IMR-90 (cell line): ENCODE results near the gene PROX2. TPM values are rescaled to one million over a fixed set of nuclear protein-coding genes. Genes with fewer than 3 reads are reported as not detected.
A peak's percentile ranks its signal among the peaks of the same experiment; 100 is the strongest.

Experiments used
- ATAC-seq: fragments of 200-7000 bp; cut with Tn5 transposase; 2 replicates; pipeline ENCODE4 v1.9.1; 2020; ENCODE audit warnings: low read depth, mild to moderate bottlenecking, moderate library complexity
- BruUV-seq: library from RNA; stranded (reverse); fragments of 400-500 nt; replicated peaks from 2 replicates; lab custom pipeline; 2021; lab: Mats Ljungman, UMichigan
- CTCF ChIA-PET: fragments of 300-600 bp; formaldehyde crosslinking; extraction: SDS; loops from one replicate; lab custom pipeline; 2021; ENCODE audit warnings: antibody characterized with exemption; lab: Yijun Ruan, JAX
- POLR2A ChIA-PET: fragments of 300-600 bp; sonication (Branson Sonifier 250); formaldehyde crosslinking; loops from one replicate; lab custom pipeline; 2022; ENCODE audit warnings: antibody characterized with exemption; ENCODE audit not compliant: unreplicated experiment; lab: Charles Lee
- DNase-seq: peaks from one replicate; pipeline ENCODE4 v3.0.0; 2013
- H2AFZ ChIP-seq: replicated peaks from 2 replicates; pipeline ENCODE3; 2013; ENCODE audit warnings: low read length, mild to moderate bottlenecking; ENCODE audit not compliant: poor library complexity
- H2AK5ac ChIP-seq: 2 replicates; pipeline ENCODE4 v1.6.1; 2013; ENCODE audit warnings: low read depth, low read length, inconsistent platforms
- H2AK9ac ChIP-seq: replicated peaks from 2 replicates; pipeline ENCODE3; 2013; ENCODE audit warnings: mild to moderate bottlenecking, low read depth, low read length, moderate library complexity; ENCODE audit not compliant: poor library complexity
- H2BK120ac ChIP-seq: 2 replicates; pipeline ENCODE4 v1.6.1; 2013; ENCODE audit warnings: low read depth, low read length, inconsistent platforms
- H2BK15ac ChIP-seq: 3 replicates; pipeline ENCODE4 v1.6.1; 2013; ENCODE audit warnings: low read depth, low read length, inconsistent platforms
- H2BK20ac ChIP-seq: 2 replicates; pipeline ENCODE4 v1.6.1; 2013; ENCODE audit warnings: low read depth, mild to moderate bottlenecking, inconsistent platforms, low read length, moderate library complexity
- H2BK5ac ChIP-seq: 2 replicates; pipeline ENCODE4 v1.6.1; 2013; ENCODE audit warnings: mild to moderate bottlenecking, low read depth, low read length, inconsistent platforms; ENCODE audit not compliant: poor library complexity, severe bottlenecking
- H3K14ac ChIP-seq: replicated peaks from 2 replicates; pipeline ENCODE4 v1.6.1; 2013; ENCODE audit warnings: low read depth, low read length, inconsistent platforms
- H3K18ac ChIP-seq: 2 replicates; pipeline ENCODE4 v1.6.1; 2013; ENCODE audit warnings: low read depth, low read length, control low read depth
- H3K23ac ChIP-seq: 2 replicates; pipeline ENCODE4 v1.6.1; 2013; ENCODE audit warnings: low read depth, low read length, inconsistent platforms
- H3K27ac ChIP-seq: 2 replicates; pipeline ENCODE4 v1.5.1; 2013; ENCODE audit warnings: mild to moderate bottlenecking, control low read depth, low read length; ENCODE audit not compliant: insufficient read depth
- H3K27me3 ChIP-seq: 2 replicates; pipeline ENCODE4 v1.6.1; 2013; ENCODE audit warnings: low read length; ENCODE audit not compliant: control insufficient read depth, insufficient read depth
- H3K36me3 ChIP-seq: 2 replicates; pipeline ENCODE4 v1.6.1; 2013; ENCODE audit warnings: low read length, mixed read lengths; ENCODE audit not compliant: control insufficient read depth, insufficient read depth
- H3K4ac ChIP-seq: 2 replicates; pipeline ENCODE4 v1.6.1; 2013; ENCODE audit warnings: low read depth, low read length, inconsistent platforms
- H3K4me1 ChIP-seq: 2 replicates; pipeline ENCODE4 v1.6.1; 2013; ENCODE audit warnings: low read length, mixed read lengths; ENCODE audit not compliant: control insufficient read depth, insufficient read depth
- H3K4me2 ChIP-seq: 2 replicates; pipeline ENCODE4 v1.6.1; 2013; ENCODE audit warnings: low read depth, mild to moderate bottlenecking, control low read depth, low read length, moderate library complexity
- H3K4me3 ChIP-seq: 2 replicates; pipeline ENCODE4 v1.5.1; 2013; ENCODE audit warnings: low read depth, mild to moderate bottlenecking, control low read depth, low read length, moderate library complexity; ENCODE audit not compliant: insufficient read depth
- H3K56ac ChIP-seq: 2 replicates; pipeline ENCODE4 v1.6.1; 2013; ENCODE audit warnings: low read length, inconsistent platforms; ENCODE audit not compliant: insufficient read depth; ENCODE audit errors: extremely low read depth
- H3K79me1 ChIP-seq, 2 experiments: 2 replicates each; pipeline ENCODE4 v1.6.1; 2013; ENCODE audit warnings: low read length in 2 of 2, inconsistent platforms in 1 of 2, low read depth in 1 of 2
- H3K9ac ChIP-seq: 2 replicates; pipeline ENCODE4 v1.6.1; 2013; ENCODE audit warnings: low read depth, low read length, control low read depth
- H3K9me1 ChIP-seq: 2 replicates; pipeline ENCODE4 v1.6.1; 2013; ENCODE audit warnings: low read length, inconsistent platforms; ENCODE audit not compliant: insufficient read depth
- H3K9me3 ChIP-seq: 2 replicates; pipeline ENCODE4 v1.6.1; 2013; ENCODE audit warnings: low read length; ENCODE audit not compliant: control insufficient read depth, insufficient read depth
- H4K20me1 ChIP-seq: 2 replicates; pipeline ENCODE4 v1.6.1; 2013; ENCODE audit warnings: low read length, inconsistent platforms; ENCODE audit not compliant: insufficient read depth
- H4K5ac ChIP-seq: 2 replicates; pipeline ENCODE4 v1.6.1; 2013; ENCODE audit warnings: mild to moderate bottlenecking, low read depth, low read length, control low read depth
- H4K8ac ChIP-seq, 2 experiments: 2 replicates each; pipeline ENCODE4 v1.6.1; 2013; ENCODE audit warnings: low read depth in 2 of 2, low read length in 2 of 2, control low read depth in 1 of 2, inconsistent platforms in 1 of 2
- H4K91ac ChIP-seq: 2 replicates; pipeline ENCODE4 v1.6.1; 2013; ENCODE audit warnings: low read depth, low read length, inconsistent platforms; ENCODE audit not compliant: insufficient read depth
- RCOR1 ChIP-seq: IDR thresholded peaks from 2 replicates; pipeline ENCODE4 v1.6.1; 2012; ENCODE audit warnings: mild to moderate bottlenecking, low read length, improper control_type of control experiment; ENCODE audit not compliant: insufficient replicate concordance
- WGBS, 2 experiments: methylation state at CpG; one replicate each; pipeline versions ENCODE4 v1.1.5 to v1.1.7; 2013; ENCODE audit warnings: missing lambda C conversion rate in 2 of 2; ENCODE audit not compliant: insufficient read length in 1 of 2; ENCODE audit errors: extremely low coverage in 2 of 2; 5-methylcytosine and 5-hydroxymethylcytosine counted together
- dilution Hi-C: fragments of 300-500 bp; cut with HindIII; formaldehyde crosslinking; loops from one replicate; pipeline ENCODE4 v1.14.3; 2018; ENCODE audit warnings: low sequenced_read_pairs; ENCODE audit not compliant: unreplicated experiment
- in situ Hi-C: fragments of 300-500 bp; cut with MboI; formaldehyde crosslinking; loops from 3 replicates; pipeline ENCODE4 v1.14.3; 2019; ENCODE audit warnings: low sequenced_read_pairs, inconsistent platforms, mixed read lengths
- intact Hi-C: fragments of 100-400 bp; cut with micrococcal nuclease; formaldehyde crosslinking; loops from 2 replicates; pipeline ENCODE4 v1.10.0; 2022
- polyA plus RNA-seq, 3 experiments: library from polyadenylated mRNA; depleted of rRNA; stranded (reverse); fragments of >200 nt; gene quantifications; 2 replicates each; pipeline ENCODE4 v1.2.3, GENCODE V29; 2012; ENCODE audit warnings: low replicate concordance in 1 of 3
- total RNA-seq: library from RNA; depleted of rRNA; stranded (reverse); fragments of >200 nt; gene quantifications from 2 replicates; pipeline ENCODE4 v1.2.3, GENCODE V29; 2012
- TF ChIP-seq, protein P1 (sequence below): fragments of 150-350 bp; IDR thresholded peaks from 2 replicates; pipeline ENCODE4 v1.6.1; 2017; ENCODE audit warnings: mild to moderate bottlenecking, antibody characterized with exemption, low read length, low read depth

The PROX2 gene
- total and polyA plus RNA-seq, 2 of the 4 experiments (the other 2 are of a cell fraction), result not detected

DNA sequence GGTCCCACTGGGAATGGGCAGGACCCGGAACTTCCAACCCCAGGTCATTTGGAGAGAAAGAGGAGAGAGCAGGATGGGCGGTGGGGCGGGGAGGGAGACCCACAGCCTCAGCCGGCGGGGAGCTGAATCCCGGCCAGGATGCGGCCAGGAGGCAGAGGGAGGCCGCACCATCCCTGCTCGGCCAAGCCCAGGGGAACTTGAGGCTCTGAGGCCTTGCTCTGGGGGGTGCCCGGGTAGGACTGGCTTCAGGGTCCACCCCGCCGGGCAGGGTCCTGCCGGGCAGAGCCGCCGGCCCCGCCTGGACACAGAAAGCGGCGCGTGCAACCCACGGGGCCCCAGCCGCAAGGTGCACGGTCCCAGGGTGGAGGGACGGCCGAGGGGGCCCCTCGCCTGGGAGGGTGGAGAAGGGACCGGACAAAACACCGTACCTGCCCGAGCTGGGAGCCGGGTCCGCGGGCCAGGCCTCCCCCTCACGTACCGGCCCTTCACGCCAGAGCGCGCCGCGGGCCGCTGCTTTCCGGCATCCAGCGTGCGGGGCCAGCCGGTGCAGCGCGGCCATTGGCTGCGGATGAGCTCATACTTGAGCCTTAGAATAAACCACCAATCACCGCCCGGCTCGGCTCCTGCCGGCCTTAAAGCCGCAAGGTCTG, 46.9 kb upstream of the PROX2 start, which contains the start of gene RPS6KL1:
TSS of gene RPS6KL1 (minus strand) at position 509 of the 650 bp plus-strand sequence. CDS start 1,719 bp downstream, outside the sequence.
- intact Hi-C loops (no loop called here), dilution Hi-C loops (no loop called here), in situ Hi-C loops (no loop called here)
- Histone ChIP-seq H3K4me3 (peak within 1 kb of the TSS; percentile 47), H3K27me3 (peaks cover 4% of the 10 kb centered on the region), H3K14ac (no peak within 1 kb of the TSS), H4K8ac (no peak within 1 kb of the TSS), H3K9ac (no peak within 1 kb of the TSS), H2AFZ (peak within 1 kb of the TSS; percentile 88), H4K20me1 (no peaks in the 10 kb centered on the region), H3K36me3 (no peaks in the 10 kb centered on the region), H3K9me1 (0 out of 2 replicates have a peak, but pooled peaks cover 2% of the 10 kb centered on the region), H3K23ac (0 out of 2 replicates have a peak within 1 kb of the TSS, but pooled peaks have one; percentile 46), H4K5ac (no peak within 1 kb of the TSS), H3K4ac (no peak within 1 kb of the TSS), H2AK9ac (peak within 1 kb of the TSS; percentile 70), H3K4me2 (peak within 1 kb of the TSS; percentile 76), H3K27ac (no peak within 1 kb of the TSS), H3K4me1 (peaks cover 3% of the 10 kb centered on the region; the same call in 1 of the 2 replicates), H2AK5ac (no peak within 1 kb of the TSS), H3K79me1 (no peaks in the 10 kb centered on the region), H2BK20ac (no peak within 1 kb of the TSS), H3K9me3 (no peaks in the 10 kb centered on the region), H2BK5ac (no peak within 1 kb of the TSS), H3K18ac (no peak within 1 kb of the TSS), H2BK15ac (no peak within 1 kb of the TSS), H2BK120ac (no peak within 1 kb of the TSS), H4K91ac (no peak within 1 kb of the TSS), H3K56ac (no peak within 1 kb of the TSS)
- TF ChIP-seq, protein P1, sequence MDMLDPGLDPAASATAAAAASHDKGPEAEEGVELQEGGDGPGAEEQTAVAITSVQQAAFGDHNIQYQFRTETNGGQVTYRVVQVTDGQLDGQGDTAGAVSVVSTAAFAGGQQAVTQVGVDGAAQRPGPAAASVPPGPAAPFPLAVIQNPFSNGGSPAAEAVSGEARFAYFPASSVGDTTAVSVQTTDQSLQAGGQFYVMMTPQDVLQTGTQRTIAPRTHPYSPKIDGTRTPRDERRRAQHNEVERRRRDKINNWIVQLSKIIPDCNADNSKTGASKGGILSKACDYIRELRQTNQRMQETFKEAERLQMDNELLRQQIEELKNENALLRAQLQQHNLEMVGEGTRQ, result no peak
- peak; percentile 92 for TF ChIP-seq RCOR1
- 24% methylated on average over 5 of the region's 51 CpGs; no CpG with 5 or more reads in 1 of the 2 experiments for WGBS, 2 experiments
- DNase-seq (peak; percentile 68), ATAC-seq (peak; percentile 97)
- POLR2A ChIA-PET, result interaction anchor here (0.6 to 0.7 kb wide), 2 partner anchors 12 to 55 kb away, joined by 4 to 9 read pairs; no protein-coding TSS in a partner anchor
- CTCF ChIA-PET, result interaction anchor here (1.4 to 1.5 kb wide), 2 partner anchors 17 to 165 kb away, joined by 3 to 7 read pairs; no protein-coding TSS in a partner anchor
- no TSS peak for BruUV-seq
